Fibroblast of pulmonary artery (primary cell): ENCODE measurements around the gene CCDC69.

Experiments used
- DNase-seq: peaks from one replicate; pipeline ENCODE4 v3.0.0-alpha.2; 2010; ENCODE audit warnings: low read depth
- H3K4me3 ChIP-seq: replicated peaks from 2 replicates; pipeline ENCODE4 v1.5.1; 2011; ENCODE audit warnings: low read depth, mild to moderate bottlenecking, control low read depth, low read length, moderate library complexity
- CTCF ChIP-seq: IDR thresholded peaks from 2 replicates; pipeline ENCODE4 v1.5.1; 2011; ENCODE audit warnings: mild to moderate bottlenecking, control low read depth, low read length, inconsistent platforms; ENCODE audit errors: missing control alignments

Gene CCDC69

DNA sequence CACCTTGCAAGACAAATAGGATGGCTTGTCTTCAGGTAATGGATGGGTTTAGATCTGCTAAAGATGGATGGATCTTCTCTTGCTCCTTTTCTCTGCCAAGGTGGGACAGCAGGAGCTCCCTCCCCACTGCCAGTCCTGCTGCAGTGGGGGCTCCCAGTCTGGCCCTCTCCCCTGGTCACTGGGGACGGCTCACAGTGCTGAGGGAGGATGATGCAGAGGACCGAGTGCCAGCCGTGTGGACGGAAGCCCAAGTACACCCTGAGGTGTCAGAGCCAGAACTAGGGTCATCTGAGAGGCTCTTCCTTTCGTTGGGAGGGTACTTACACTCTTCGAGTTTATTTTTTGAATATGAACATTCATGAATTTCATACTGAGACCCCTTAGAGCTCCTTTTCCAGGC is 5.7 kb downstream of the CCDC69 start:
- no peak for DNase-seq
- TF ChIP-seq CTCF: no peak
- no peak overlapping the region for H3K4me3 ChIP-seq

- H3K4me3 ChIP-seq: no peak overlapping the region
- TF ChIP-seq CTCF: no peak
- no peak for DNase-seq
These were observed 7.1 kb downstream of the CCDC69 start for GRCh38 chr5:151216781-151217180.

- no peak overlapping the region for H3K4me3 ChIP-seq
- no peak for TF ChIP-seq CTCF
- DNase-seq: no peak
These were observed 8.4 kb downstream of the CCDC69 start for GRCh38 chr5:151215546-151215880.

DNA sequence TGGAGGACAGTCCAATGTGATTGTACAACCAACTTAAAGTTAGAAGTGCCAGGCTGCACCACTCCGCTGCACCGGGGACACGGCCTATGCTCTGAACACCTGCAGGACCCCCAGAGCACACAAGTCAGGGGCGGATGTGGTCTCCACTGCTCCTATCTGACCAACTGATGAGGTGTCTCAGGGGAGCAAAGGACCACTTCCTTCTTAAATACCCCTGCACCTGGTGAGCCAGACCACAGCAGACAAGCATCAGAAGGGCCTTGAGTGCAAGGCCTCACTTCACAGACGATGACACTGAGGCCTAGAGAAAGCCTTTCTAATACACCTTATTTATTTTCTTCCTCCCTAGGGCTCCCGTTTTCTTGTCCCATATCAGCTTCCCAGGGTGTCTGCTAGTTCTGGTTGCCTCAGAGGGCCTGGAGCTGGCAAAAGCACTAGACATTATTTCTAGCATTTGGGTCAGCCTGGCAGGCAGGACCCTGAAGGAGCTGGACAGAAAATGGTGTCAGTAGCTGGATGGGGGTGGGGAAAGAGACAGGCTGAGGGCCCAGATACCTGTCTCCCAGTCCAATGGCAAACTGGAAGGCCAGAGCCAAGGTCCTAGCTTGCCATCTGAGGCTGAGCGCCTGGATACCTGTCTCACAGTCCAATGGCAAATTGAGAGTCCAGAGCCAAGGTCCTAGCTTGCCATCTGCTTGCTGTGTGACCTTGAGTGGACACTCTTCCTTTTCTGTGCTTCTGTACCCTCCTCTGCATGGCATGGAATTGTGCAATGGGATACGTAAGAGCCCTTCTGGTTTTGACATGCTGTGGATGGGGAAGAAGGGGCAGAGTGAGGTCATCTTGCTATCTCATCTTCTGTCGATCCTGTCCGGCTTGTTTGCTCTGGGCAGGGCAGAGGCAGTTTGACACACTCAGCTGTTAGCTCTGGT is 9.0 kb downstream of the CCDC69 start:
- DNase-seq: no peak
- no peak for TF ChIP-seq CTCF
- no peak overlapping the region for H3K4me3 ChIP-seq

- H3K4me3 ChIP-seq: no peak overlapping the region
- peak; percentile 86 for DNase-seq
- no peak for TF ChIP-seq CTCF
These were observed 9.9 kb downstream of the CCDC69 start for GRCh38 chr5:151213803-151214613.

DNA sequence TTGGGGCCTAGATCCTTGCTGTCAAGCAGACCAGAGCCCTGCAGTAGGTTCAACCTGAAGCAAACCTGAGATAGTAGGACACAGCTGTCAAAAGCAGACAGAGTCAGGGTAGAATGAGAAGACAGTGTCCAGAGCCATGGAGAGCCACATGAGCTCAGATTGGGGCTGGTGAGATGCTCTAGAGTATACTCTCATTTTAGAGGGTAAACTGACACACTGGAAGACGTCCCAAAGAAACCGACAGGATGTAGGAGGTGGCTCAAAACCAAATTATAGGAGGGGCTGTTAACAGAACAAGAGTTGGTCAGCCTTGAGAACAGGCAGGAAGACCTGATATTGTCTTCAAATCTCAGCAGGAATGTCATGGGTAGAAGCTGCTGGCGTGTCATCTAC is 11.5 kb downstream of the CCDC69 start:
- no peak for DNase-seq
- no peak for TF ChIP-seq CTCF
- no peak overlapping the region for H3K4me3 ChIP-seq
